Neural cell (in vitro differentiated cells): ENCODE measurements around the gene PHLDA1. TPM values are rescaled to one million over a fixed set of nuclear protein-coding genes. Genes with fewer than 3 reads are reported as not detected.

Source experiments
- H2AFZ ChIP-seq: fragments of 200-600, 300-800 bp; sonication (generic), shearing (Covaris generic); 2 replicates; pipeline ENCODE4 v1.6.0; 2014; ENCODE audit warnings: low read depth, mild to moderate bottlenecking, antibody characterized with exemption, low read length, moderate library complexity
- H3F3A ChIP-seq: fragments of 200-600 bp; shearing (Covaris generic); 2 replicates; pipeline ENCODE4 v1.6.1; 2016; ENCODE audit warnings: mild to moderate bottlenecking, moderate library complexity, mixed read lengths, antibody characterized with exemption, low read length; ENCODE audit not compliant: insufficient read depth, poor library complexity, severe bottlenecking
- H3K27ac ChIP-seq: fragments of 200-600, 300-800 bp; sonication (generic), shearing (Covaris generic); 2 replicates; pipeline ENCODE4 v1.5.1; 2014; ENCODE audit warnings: mild to moderate bottlenecking, low read length, moderate library complexity
- H3K27me3 ChIP-seq: fragments of 300-800, 200-600 bp; sonication (generic), shearing (Covaris generic); 2 replicates; pipeline ENCODE4 v1.6.0; 2014; ENCODE audit warnings: mild to moderate bottlenecking, low read depth, low read length, moderate library complexity; ENCODE audit not compliant: insufficient read depth
- H3K36me3 ChIP-seq: fragments of 300-800, 200-600 bp; sonication (generic), shearing (Covaris generic); 2 replicates; pipeline ENCODE4 v1.5.1; 2014; ENCODE audit warnings: mild to moderate bottlenecking, antibody characterized with exemption, low read length, moderate library complexity; ENCODE audit not compliant: insufficient read depth
- H3K4me2 ChIP-seq: fragments of 300-800, 200-600 bp; sonication (generic), shearing (Covaris generic); 2 replicates; pipeline ENCODE4 v1.6.0; 2014; ENCODE audit warnings: mild to moderate bottlenecking, low read length
- H3K4me3 ChIP-seq: fragments of 300-800, 200-600 bp; sonication (generic), shearing (Covaris generic); 2 replicates; pipeline ENCODE4 v1.5.1; 2014; ENCODE audit warnings: mild to moderate bottlenecking, low read length, moderate library complexity
- H3K79me2 ChIP-seq: fragments of 200-600 bp; shearing (Covaris generic); replicated peaks from 2 replicates; pipeline ENCODE4 v1.6.0; 2014; ENCODE audit warnings: mild to moderate bottlenecking, low read length, moderate library complexity; ENCODE audit not compliant: insufficient read depth
- H3K9ac ChIP-seq: fragments of 300-800, 200-600 bp; sonication (generic), shearing (Covaris generic); 2 replicates; pipeline ENCODE4 v1.6.1; 2016; ENCODE audit warnings: mild to moderate bottlenecking, low read length, mixed read lengths
- H3K9me2 ChIP-seq: fragments of 200-600 bp; shearing (Covaris generic); 2 replicates; pipeline ENCODE4 v1.6.1; 2016; ENCODE audit warnings: mild to moderate bottlenecking, low read length, mixed read lengths; ENCODE audit not compliant: insufficient read depth
- H3K9me3 ChIP-seq: fragments of 200-600, 300-800 bp; sonication (generic), shearing (Covaris generic); 2 replicates; pipeline ENCODE4 v1.6.1; 2016; ENCODE audit warnings: mild to moderate bottlenecking, mixed run types, low read length, moderate library complexity, mixed read lengths
- H4K20me1 ChIP-seq: fragments of 200-600 bp; shearing (Covaris generic); 2 replicates; pipeline ENCODE4 v1.6.1; 2016; ENCODE audit warnings: mild to moderate bottlenecking, mixed run types; ENCODE audit not compliant: insufficient read depth
- EP300 ChIP-seq: fragments of 450-650 bp; conservative IDR thresholded peaks from 2 replicates; pipeline ENCODE4 v1.6.1; 2014; ENCODE audit warnings: antibody characterized with exemption, mild to moderate bottlenecking, moderate library complexity; ENCODE audit not compliant: poor library complexity, severe bottlenecking
- EZH2 ChIP-seq: fragments of 200-600, 300-800 bp; shearing (Covaris generic), sonication (generic); IDR thresholded peaks from 2 replicates; pipeline ENCODE4 v1.6.1; 2014; ENCODE audit warnings: antibody characterized with exemption, low read length, borderline replicate concordance, mild to moderate bottlenecking; ENCODE audit not compliant: insufficient read depth, poor library complexity, severe bottlenecking
- MXI1 ChIP-seq: fragments of 450-650 bp; conservative IDR thresholded peaks from 2 replicates; pipeline ENCODE4 v1.6.1; 2014; ENCODE audit warnings: antibody characterized with exemption, mild to moderate bottlenecking; ENCODE audit not compliant: poor library complexity, severe bottlenecking
- POLR2AphosphoS5 ChIP-seq: IDR thresholded peaks from 2 replicates; pipeline ENCODE4 v1.6.1; 2012
- RAD21 ChIP-seq: fragments of 450-650 bp; conservative IDR thresholded peaks from 2 replicates; pipeline ENCODE4 v1.6.1; 2014; ENCODE audit warnings: antibody characterized with exemption, mild to moderate bottlenecking, moderate library complexity
- SMC3 ChIP-seq: fragments of 450-650 bp; conservative IDR thresholded peaks from 2 replicates; pipeline ENCODE4 v1.6.1; 2014; ENCODE audit warnings: antibody characterized with exemption, mild to moderate bottlenecking, moderate library complexity; ENCODE audit not compliant: poor library complexity
- TAF1 ChIP-seq: IDR thresholded peaks from 2 replicates; pipeline ENCODE4 v1.6.1; 2012; ENCODE audit warnings: low read depth
- polyA plus RNA-seq: library from polyadenylated mRNA; depleted of rRNA; stranded (reverse); fragments of >200 nt; gene quantifications from 2 replicates; pipeline ENCODE4 v1.2.3, GENCODE V29; 2014
- TF ChIP-seq, protein P1 (sequence below): fragments of 450-650 bp; IDR thresholded peaks from 2 replicates; pipeline ENCODE4 v1.5.1; 2014; ENCODE audit warnings: antibody characterized with exemption, mild to moderate bottlenecking, moderate library complexity; ENCODE audit not compliant: poor library complexity, severe bottlenecking
- TF ChIP-seq, protein P2 (sequence below): IDR thresholded peaks from 2 replicates; pipeline ENCODE4 v1.6.1; 2012; ENCODE audit warnings: borderline replicate concordance

Gene PHLDA1
- polyA plus RNA-seq, 1 donor from 2014 or later = 8.5 TPM

DNA sequence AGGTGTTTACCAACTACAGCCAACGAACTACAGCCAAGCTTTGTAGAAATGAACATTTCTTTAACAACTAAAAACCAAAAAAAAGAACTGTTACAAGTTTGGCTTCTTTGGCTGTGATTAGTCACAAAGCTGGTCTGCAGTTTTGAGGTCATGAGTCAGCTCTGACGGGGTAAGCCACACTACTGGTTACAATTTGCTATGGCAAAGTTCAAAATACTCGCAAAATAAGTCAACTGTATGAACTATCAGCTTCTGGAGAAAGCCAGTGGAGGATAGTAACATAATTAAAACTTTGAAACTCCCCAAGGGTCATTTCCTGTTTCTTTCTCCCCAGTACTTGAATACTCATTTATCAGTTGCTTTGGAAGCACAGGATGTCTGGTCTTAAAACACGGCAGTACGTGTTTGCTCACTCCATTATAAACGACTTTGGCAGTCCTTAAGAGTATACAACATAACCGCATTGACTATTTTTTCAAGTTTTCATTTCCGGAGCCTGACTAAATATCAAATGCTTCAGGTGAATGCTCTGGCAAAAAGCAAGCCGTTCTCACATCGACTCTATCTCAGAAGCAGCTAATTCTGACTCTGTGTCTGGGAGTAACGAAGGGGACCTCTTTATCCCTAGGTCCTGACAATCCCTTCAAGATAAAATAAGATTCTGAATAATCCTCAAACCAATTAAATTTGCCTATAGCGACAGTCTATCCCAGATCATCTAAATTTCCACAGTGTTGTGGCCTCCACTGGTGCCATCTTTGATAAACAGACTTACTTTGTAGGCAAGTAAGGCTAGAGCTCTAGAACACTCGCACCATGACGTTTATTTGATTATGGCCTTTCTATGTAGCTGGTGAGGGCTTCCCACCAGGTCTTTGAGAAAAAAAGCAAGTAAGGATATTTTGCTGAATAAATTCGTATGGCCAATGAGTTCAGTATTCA lies 10.6 kb downstream of the PHLDA1 start:
- H3K9me3 ChIP-seq = no peaks in the 10 kb centered on the region
- no peaks in the 10 kb centered on the region for H3K27me3 ChIP-seq
- H3K4me2 ChIP-seq = no peak overlapping the region
- H4K20me1 ChIP-seq = no peaks in the 10 kb centered on the region
- no peaks in the 10 kb centered on the region for H3K79me2 ChIP-seq
- H2AFZ ChIP-seq = no peak overlapping the region
- no peaks in the 10 kb centered on the region for H3K36me3 ChIP-seq
- TF ChIP-seq SMC3 = no peak
- TF ChIP-seq POLR2AphosphoS5 = no peak
- no peak for TF ChIP-seq EP300
- TF ChIP-seq, protein P1, sequence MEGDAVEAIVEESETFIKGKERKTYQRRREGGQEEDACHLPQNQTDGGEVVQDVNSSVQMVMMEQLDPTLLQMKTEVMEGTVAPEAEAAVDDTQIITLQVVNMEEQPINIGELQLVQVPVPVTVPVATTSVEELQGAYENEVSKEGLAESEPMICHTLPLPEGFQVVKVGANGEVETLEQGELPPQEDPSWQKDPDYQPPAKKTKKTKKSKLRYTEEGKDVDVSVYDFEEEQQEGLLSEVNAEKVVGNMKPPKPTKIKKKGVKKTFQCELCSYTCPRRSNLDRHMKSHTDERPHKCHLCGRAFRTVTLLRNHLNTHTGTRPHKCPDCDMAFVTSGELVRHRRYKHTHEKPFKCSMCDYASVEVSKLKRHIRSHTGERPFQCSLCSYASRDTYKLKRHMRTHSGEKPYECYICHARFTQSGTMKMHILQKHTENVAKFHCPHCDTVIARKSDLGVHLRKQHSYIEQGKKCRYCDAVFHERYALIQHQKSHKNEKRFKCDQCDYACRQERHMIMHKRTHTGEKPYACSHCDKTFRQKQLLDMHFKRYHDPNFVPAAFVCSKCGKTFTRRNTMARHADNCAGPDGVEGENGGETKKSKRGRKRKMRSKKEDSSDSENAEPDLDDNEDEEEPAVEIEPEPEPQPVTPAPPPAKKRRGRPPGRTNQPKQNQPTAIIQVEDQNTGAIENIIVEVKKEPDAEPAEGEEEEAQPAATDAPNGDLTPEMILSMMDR = no peak
- no peak for TF ChIP-seq EZH2
- no peak for TF ChIP-seq TAF1
- TF ChIP-seq RAD21 = no peak
- no peak for TF ChIP-seq MXI1
- TF ChIP-seq, protein P2, sequence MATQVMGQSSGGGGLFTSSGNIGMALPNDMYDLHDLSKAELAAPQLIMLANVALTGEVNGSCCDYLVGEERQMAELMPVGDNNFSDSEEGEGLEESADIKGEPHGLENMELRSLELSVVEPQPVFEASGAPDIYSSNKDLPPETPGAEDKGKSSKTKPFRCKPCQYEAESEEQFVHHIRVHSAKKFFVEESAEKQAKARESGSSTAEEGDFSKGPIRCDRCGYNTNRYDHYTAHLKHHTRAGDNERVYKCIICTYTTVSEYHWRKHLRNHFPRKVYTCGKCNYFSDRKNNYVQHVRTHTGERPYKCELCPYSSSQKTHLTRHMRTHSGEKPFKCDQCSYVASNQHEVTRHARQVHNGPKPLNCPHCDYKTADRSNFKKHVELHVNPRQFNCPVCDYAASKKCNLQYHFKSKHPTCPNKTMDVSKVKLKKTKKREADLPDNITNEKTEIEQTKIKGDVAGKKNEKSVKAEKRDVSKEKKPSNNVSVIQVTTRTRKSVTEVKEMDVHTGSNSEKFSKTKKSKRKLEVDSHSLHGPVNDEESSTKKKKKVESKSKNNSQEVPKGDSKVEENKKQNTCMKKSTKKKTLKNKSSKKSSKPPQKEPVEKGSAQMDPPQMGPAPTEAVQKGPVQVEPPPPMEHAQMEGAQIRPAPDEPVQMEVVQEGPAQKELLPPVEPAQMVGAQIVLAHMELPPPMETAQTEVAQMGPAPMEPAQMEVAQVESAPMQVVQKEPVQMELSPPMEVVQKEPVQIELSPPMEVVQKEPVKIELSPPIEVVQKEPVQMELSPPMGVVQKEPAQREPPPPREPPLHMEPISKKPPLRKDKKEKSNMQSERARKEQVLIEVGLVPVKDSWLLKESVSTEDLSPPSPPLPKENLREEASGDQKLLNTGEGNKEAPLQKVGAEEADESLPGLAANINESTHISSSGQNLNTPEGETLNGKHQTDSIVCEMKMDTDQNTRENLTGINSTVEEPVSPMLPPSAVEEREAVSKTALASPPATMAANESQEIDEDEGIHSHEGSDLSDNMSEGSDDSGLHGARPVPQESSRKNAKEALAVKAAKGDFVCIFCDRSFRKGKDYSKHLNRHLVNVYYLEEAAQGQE = no peak
- H3K9ac ChIP-seq = no peak overlapping the region
- no peaks in the 10 kb centered on the region for H3F3A ChIP-seq
- no peak overlapping the region for H3K27ac ChIP-seq
- no peak overlapping the region for H3K4me3 ChIP-seq
- no peaks in the 10 kb centered on the region for H3K9me2 ChIP-seq

DNA sequence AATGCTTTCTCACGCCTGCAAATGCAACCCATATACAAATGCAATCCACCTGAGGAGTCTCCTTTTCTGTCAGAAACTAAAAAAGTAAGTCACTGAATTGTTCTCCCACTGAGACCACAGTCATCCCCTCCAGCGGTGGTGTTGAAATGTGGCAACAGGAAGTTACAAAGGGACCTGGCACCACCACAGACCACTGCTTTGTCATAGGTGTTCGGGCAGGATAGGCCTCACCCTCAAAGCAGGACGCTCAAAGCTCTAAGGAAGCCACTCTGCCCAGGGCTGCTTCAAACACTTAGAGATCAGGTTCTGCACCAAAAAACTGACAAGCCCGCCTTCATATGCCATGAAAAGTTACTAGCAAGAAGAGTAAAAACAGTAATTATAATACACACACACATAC lies 11.3 kb downstream of the PHLDA1 start:
- Histone ChIP-seq H3K4me2 (no peak overlapping the region), H3K36me3 (no peaks in the 10 kb centered on the region), H3K9ac (no peak overlapping the region), H3K27me3 (no peaks in the 10 kb centered on the region), H3K79me2 (no peaks in the 10 kb centered on the region), H2AFZ (no peak overlapping the region), H3F3A (no peaks in the 10 kb centered on the region), H4K20me1 (no peaks in the 10 kb centered on the region), H3K9me3 (no peaks in the 10 kb centered on the region), H3K4me3 (no peak overlapping the region), H3K9me2 (no peaks in the 10 kb centered on the region), H3K27ac (no peak overlapping the region)
- TF ChIP-seq, protein P2 = no peak
- TF ChIP-seq EP300 (no peak), MXI1 (no peak), RAD21 (no peak), EZH2 (no peak), TAF1 (no peak), POLR2AphosphoS5 (no peak), SMC3 (no peak)
- TF ChIP-seq, protein P1 = no peak
